Measurements from ENCODE around the gene PPP1R9A.

PPP1R9A gene

GRCh38 chr7:94888551-94888950 lies 18.8 kb upstream of the PPP1R9A start:
- Histone ChIP-seq H3K27me3 (ENCODE audit: control insufficient read depth, insufficient read depth, low read length) (no peaks in the 10 kb centered on the region), H3K4me1 (peaks cover 11% of the 10 kb centered on the region)
- peak; percentile 50 for TF ChIP-seq CTCF (IDR thresholded peaks at IDR 0.05)

DNA sequence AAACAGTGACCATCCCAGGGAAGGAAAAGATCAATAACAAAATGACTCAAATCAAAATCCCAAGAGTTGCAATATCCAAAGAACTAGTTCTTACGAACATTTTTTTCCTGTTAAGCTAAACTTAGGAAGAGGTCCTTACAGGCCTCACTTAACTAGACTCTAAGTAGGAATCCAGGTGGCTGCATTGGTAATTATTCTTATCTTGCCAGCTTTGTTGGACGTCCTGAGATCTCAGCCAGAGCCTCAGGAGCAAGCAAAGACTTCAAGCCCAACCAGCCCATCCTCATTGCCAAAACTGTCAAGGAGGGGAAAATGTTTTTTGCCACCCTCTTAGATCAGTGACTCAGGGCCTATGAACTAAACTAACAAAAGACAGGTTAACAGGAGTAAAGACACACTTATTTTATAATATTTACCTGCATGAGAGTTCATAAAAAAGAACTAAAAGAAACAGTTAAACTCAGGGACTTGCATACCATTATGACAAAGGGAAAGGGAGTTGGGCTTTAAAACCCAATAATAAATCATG lies 18.3 kb upstream of the PPP1R9A start:
- Histone ChIP-seq H2AFZ (peak overlapping the region; percentile 61), H3K4me3 (ENCODE audit: low read depth, low read length) (no peak overlapping the region), H3K4me2 (ENCODE audit: low read length) (peak overlapping the region; percentile 15), H3K9ac (no peak overlapping the region), H3K36me3 (ENCODE audit: control insufficient read depth, insufficient read depth, low read length) (no peaks in the 10 kb centered on the region), H3K9me3 (ENCODE audit: control insufficient read depth, low read length) (no peaks in the 10 kb centered on the region), H3K79me2 (no peaks in the 10 kb centered on the region), H3K4me1 (peaks cover 11% of the 10 kb centered on the region), H3K27ac (peak overlapping the region; percentile 26), H3K27me3 (ENCODE audit: control insufficient read depth, insufficient read depth, low read length) (no peaks in the 10 kb centered on the region)
- TF ChIP-seq CTCF (IDR thresholded peaks at IDR 0.05) = no peak

More at GRCh38 chr7:94888551-94888950, 18.8 kb upstream of the PPP1R9A start:
- no peak overlapping the region for H3K4me3 ChIP-seq (ENCODE audit: low read depth, low read length)
- H3K79me2 ChIP-seq = no peaks in the 10 kb centered on the region
- H3K27ac ChIP-seq = peak overlapping the region; percentile 26
- peak overlapping the region; percentile 61 for H2AFZ ChIP-seq
- no peaks in the 10 kb centered on the region for H3K36me3 ChIP-seq (ENCODE audit: control insufficient read depth, insufficient read depth, low read length)
- peak overlapping the region; percentile 15 for H3K4me2 ChIP-seq (ENCODE audit: low read length)
- no peaks in the 10 kb centered on the region for H3K9me3 ChIP-seq (ENCODE audit: control insufficient read depth, low read length)
- no peak overlapping the region for H3K9ac ChIP-seq

DNA sequence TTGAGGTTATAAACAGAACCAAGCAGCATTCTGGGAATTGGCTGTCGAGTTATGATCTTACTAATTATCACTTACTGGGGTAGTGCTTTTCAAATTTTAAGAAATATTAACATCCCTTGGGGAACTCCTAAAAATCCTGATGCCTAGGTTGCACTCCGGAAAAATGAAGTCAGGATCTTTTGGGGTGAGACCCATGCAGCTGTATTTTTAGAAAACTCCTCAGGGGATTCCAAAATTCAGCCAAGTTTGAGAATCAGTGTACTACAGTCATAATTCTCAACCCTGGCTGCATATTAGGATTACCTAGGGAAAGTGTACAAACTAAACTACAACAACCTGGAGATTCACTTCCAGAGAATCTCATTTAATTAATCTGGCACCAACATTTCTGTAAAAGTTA lies 17.2 kb upstream of the PPP1R9A start:
- no peaks in the 10 kb centered on the region for H3K79me2 ChIP-seq
- H3K36me3 ChIP-seq (ENCODE audit: control insufficient read depth, insufficient read depth, low read length) = no peaks in the 10 kb centered on the region
- peaks cover 11% of the 10 kb centered on the region for H3K4me1 ChIP-seq
- no peak for TF ChIP-seq CTCF (IDR thresholded peaks at IDR 0.05)
- H3K9me3 ChIP-seq (ENCODE audit: control insufficient read depth, low read length) = no peaks in the 10 kb centered on the region
- H3K4me3 ChIP-seq (ENCODE audit: low read depth, low read length) = no peak overlapping the region
- no peak overlapping the region for H3K4me2 ChIP-seq (ENCODE audit: low read length)
- H3K27me3 ChIP-seq (ENCODE audit: control insufficient read depth, insufficient read depth, low read length) = no peaks in the 10 kb centered on the region
- no peak overlapping the region for H2AFZ ChIP-seq
- H3K27ac ChIP-seq = no peak overlapping the region
- no peak overlapping the region for H3K9ac ChIP-seq

DNA sequence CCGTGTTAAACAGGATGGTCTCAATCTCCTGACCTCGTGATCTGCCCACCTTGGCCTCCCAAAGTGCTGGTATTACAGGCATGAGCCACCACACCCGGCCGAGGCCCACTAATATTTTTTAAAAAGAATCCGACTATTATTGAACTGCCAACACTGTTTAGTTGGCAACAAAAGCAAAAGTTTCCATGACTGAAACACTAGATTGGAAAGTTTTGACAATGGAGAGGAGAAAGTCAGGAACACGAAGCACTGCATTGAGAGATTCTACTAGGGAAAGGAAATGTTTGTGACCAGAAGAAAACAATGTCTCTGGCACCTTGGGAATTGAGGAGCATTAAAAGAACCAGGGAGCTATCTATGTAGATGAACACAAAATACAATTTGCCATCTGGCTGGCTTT lies 13.7 kb upstream of the PPP1R9A start:
- no peak for TF ChIP-seq CTCF (IDR thresholded peaks at IDR 0.05)
- H3K9me3 ChIP-seq (ENCODE audit: control insufficient read depth, low read length) = no peaks in the 10 kb centered on the region
- H3K36me3 ChIP-seq (ENCODE audit: control insufficient read depth, insufficient read depth, low read length) = no peaks in the 10 kb centered on the region
- H3K4me3 ChIP-seq (ENCODE audit: low read depth, low read length) = no peak overlapping the region
- no peak overlapping the region for H3K9ac ChIP-seq
- no peak overlapping the region for H3K4me2 ChIP-seq (ENCODE audit: low read length)
- no peak overlapping the region for H2AFZ ChIP-seq
- H3K79me2 ChIP-seq = no peaks in the 10 kb centered on the region
- peaks cover 5% of the 10 kb centered on the region for H3K4me1 ChIP-seq
- no peak overlapping the region for H3K27ac ChIP-seq
- H3K27me3 ChIP-seq (ENCODE audit: control insufficient read depth, insufficient read depth, low read length) = no peaks in the 10 kb centered on the region

DNA sequence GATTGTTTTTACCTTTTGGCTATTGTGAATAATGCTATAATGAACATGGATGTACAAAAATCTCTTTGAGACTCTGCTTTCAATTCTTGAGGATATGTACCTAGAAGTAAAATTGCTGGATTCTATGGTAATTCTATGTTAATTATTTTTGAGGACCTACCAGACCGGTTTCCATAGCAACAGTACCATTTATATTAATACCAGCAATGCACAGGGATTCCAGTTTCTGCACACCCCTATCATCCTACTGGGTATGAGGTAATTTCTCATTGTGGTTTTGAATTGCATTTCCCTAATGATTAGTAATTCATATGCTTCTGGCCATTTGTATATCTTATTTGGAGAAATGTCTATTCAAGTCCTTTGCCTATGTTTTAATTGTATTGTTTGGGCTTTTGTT lies 9.9 kb upstream of the PPP1R9A start:
- Histone ChIP-seq H3K9ac (no peak overlapping the region), H3K27ac (no peak overlapping the region), H3K9me3 (ENCODE audit: control insufficient read depth, low read length) (no peaks in the 10 kb centered on the region), H2AFZ (no peak overlapping the region), H3K36me3 (ENCODE audit: control insufficient read depth, insufficient read depth, low read length) (no peaks in the 10 kb centered on the region), H3K79me2 (no peaks in the 10 kb centered on the region), H3K4me2 (ENCODE audit: low read length) (no peak overlapping the region), H3K27me3 (ENCODE audit: control insufficient read depth, insufficient read depth, low read length) (no peaks in the 10 kb centered on the region), H3K4me3 (ENCODE audit: low read depth, low read length) (no peak overlapping the region), H3K4me1 (no peaks in the 10 kb centered on the region)
- TF ChIP-seq CTCF (IDR thresholded peaks at IDR 0.05) = no peak

Measured in parathyroid adenoma (tissue), 2 donors.